ELR (cell line): Measurements from ENCODE around the gene ACAP2.

Experiments
- DNase-seq: peaks from one replicate; pipeline ENCODE4 v3.0.0-alpha.2; 2015; ENCODE audit warnings: low read depth

Gene ACAP2

DNA sequence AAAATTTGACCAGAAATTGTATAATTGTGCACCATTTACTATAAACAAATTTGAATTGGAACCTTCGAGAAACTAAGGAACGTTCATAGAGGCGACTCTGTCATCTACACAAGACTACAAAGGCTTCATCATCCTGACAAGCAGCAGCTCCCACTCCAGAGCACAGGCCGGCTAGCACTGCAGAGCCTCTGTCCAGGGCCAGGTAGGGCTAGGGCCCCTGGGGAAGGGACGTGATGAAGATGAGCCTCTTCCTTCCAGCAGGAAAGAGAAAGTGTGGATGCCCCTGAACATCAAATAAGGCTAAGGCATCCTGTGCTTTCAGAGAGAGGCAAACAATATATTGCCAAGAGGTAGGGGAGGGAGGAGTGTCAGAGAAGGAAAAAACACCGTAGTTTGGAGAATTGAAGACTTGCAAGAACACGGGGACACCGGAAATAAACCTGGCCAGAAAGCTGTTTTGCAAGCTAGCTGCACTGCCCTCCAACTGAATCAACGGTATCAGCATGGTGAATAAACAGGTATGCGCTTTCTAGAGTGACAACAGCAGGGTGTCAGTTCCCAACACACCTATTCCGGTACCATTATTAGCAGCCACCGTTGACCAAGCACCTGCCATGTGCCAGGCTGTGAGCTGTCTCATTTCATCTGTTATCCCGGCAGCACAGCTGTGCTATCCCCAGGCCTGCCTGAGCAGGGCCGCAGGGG lies 184.2 kb downstream of the ACAP2 start:
- no peak for DNase-seq

DNA sequence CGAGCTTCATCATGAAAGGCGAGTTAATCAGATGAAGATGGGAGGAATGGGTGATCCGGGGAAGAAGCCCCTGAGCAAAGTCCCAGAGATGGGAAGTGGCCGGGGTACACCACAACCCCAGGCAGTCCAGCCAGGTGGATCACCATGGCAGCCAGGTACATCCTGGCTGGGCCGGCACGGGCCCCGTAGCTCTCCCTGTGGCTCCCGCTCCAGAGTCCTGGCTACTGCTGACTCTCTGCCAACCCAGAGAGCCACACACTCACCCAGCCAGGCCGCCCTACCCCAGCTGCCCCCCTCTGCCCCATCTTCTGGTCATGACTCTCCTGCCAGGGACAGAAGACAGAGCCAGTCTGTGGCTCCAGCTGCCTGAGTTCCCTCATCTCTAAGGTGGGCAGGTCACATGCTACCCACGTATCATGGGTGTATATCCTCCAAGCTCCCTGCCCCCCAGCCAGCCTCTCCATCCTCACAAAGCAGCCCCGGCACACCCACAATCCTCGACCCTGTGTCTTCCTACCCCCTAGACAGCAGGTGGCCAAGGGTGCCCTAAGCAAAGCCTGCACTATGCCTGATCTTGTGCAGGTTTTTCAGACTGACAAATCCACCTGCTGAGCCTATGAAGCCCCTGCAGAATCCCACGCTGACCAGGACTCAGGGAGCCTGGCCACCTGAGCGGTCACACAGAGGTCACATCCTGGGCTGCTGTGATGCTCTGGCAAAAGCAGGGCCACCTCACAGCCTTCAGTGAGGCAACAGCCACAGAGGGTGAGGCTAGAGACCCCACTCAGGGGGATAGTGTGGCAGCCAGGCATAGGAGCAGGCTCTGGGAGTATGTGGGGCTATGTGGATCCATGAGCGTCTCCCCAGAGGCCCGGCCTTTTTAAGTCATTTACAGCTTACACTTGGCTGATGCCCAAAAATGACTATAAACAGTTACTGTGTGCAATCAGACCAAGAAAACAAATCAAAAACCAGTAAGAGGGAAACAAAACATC lies 185.1 kb downstream of the ACAP2 start:
- DNase-seq: no peak

DNA sequence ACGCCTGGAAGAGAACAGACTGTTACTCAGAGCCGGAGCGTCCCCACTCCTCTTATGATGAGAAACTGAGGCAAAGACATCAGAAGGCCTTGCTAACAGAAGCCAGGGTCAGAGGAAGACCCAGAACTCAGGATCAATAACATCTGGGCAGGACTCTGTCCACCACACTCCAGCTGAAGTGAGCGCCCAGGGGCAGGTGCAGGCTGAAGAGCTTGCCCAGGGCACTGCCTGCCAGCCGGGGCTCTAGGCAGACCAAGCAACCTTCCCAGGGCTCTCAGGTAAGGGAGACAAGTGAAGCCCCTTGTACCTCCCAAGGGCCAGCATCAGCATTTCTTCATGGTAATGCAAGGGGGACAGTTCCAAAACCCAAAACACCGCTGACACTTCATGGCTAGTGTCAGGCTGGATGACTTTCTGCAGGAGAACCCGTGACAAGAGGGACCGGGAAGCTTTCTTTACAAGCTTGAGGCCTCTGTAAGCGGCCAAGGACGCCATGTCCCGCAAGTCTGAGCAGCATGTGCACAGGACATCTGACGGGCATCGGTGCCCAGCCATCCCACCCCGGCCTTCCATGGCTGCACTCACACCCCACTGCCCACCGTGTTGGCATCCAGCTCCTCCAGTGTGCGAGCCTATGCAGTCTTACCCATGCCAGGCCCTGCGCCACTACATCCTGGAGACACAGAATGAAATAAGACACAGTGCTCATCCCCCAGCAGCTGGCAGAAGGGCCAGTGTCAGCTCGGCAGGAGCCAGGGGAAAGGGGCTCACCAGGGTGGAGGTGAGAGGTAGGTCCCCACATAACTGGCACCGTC lies 186.0 kb downstream of the ACAP2 start:
- no peak for DNase-seq

DNA sequence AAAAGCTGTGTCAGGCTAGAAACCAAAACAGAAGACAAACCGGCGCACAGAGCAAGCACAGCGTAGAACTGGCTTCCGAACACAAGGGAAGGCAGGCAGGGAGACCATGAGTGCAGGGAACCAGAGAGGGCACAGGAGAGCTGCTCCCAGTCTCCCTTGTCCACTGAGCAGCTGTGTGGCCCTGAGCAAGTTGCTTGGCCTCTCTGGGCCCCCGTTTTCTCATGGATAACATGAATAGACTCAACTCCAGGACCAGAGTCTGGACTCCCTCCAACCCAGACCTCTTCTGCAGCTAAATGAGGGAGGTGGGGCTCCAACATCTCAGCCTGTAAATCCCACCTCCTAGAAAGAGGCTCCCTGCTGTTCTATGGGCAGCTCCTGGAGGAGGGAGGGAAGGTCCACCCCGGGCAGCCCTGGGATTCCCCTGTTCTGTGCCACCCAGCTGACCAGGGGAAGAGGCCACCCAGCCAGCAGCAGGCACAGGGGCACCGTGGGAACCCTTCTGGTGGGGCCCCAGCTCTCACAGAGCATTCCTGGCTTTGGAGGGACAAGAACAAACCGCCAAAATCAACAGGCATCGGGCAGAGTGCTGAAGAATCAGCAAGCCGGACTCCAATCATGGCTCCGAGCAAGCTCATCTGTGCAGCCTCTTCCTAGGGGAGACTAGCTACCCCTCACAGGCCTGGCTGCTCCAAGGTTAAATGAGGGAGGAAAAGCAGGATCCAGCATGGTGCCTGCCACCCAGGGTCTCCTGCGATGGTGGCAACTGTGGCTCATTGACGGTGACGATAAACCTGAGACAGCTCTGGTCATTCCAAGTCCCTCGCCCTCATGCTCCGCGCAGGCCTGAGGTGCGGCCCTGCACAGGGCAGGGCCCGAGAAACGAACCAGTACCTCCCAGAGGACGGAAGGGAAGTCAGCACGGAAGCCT lies 187.0 kb downstream of the ACAP2 start:
- no peak for DNase-seq

DNA sequence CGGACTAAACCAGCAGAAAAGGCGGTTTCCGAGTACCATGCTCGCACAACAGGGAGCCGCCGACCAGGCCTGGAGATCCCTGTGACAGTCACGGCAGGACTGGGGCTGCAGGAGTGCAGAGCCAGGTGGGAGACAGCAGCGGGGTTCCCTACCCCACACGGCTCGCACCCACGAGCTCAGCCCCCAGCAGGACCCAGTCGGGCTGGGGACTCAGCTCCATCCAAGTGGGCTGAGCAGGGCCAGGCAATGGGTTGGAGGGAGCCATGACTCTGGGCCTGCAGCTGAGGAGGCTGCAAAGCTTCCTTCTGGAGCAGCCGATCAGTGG lies 187.7 kb downstream of the ACAP2 start:
- no peak for DNase-seq

DNA sequence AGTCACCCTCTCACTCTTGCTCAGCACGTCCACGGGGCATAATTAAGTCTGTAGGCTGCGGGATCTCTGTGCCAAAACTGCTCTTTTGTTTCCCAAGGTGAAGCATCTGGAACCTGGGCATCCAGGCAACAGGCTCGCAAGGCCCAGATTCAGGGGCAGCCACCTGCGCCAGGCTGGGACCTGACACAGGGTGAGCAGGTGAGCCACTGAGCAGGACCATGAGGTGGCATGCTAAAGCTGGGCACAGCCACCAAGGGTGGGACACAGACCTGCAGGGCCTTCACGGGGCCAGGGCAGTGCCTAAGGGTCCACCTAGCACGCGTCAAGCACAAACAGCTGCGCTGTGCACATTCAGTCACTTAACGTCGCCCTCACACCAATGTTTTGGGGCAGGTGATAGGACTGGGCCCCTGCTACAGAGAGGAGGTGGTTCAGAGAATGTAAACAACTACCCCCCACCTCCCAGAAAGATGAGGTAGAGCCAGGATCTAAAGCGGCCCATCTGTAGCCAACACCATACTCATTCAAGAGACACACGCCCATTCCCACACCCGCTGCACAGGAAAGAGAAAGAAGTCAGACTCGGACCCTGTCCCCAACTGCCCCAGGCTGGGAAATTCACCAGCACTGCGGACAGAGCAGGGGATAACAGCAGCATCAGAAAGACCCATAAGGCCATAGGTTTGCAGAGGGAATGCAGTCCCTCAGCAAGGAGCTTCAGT lies 188.2 kb downstream of the ACAP2 start:
- DNase-seq: no peak

DNA sequence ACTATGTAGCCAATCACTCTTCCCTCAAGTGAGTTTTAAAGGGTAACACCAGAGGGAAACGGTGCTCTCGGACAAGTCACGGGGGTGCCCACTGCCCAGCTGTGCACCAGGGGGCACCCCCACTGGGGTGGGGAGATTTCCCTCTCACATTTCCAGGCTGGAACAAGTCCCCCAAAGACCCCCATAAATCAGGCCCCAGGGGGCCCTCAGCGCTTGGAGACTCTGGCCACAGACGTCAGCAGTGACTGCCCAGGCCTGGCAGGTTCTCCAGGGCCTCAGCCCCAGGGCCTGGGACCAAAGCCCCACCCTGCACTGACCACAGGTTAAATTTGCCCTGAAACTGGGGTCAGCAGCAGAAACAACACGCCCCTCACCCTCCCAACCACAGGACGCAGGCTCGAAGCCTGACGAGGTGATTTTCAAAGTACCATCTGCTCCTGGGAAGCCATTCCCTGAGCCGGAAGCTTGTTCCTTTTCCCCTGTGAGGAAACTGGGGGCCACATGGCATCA lies 188.8 kb downstream of the ACAP2 start:
- no peak for DNase-seq

DNA sequence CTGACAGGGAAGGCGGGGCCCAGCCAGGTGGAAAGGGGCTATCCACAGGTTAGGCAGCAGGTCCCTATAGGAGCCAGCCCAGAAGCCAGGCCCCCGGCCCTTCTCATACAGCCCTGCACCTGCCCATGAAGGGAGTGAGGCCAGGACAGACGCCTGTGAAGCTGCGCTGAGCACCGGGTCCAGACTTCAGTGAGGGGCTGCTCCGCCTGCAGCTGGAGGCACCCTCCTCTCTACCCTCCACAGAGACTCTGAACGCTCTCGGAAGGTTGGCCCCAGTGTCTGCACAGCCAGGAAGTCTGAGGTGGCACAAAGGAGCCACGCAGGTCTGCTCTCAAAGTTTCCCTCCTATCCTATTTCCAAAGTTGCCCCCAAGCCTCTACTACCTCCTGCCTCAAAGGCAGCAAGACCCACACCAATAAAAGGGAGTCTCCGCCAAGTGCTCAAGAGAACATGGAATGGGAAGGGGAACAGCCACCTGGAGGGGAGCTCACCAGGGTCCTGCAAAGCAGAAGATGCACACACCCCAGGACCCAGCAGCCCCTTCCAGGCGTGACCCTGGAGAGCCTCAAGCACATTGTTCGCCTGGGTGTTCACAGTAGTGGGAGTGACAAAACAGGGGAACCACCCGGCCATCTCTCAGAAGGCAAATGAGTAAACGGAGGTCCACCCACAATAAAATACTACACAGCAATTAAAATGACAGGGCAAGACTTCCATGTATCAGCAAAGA lies 191.3 kb downstream of the ACAP2 start:
- DNase-seq: no peak

DNA sequence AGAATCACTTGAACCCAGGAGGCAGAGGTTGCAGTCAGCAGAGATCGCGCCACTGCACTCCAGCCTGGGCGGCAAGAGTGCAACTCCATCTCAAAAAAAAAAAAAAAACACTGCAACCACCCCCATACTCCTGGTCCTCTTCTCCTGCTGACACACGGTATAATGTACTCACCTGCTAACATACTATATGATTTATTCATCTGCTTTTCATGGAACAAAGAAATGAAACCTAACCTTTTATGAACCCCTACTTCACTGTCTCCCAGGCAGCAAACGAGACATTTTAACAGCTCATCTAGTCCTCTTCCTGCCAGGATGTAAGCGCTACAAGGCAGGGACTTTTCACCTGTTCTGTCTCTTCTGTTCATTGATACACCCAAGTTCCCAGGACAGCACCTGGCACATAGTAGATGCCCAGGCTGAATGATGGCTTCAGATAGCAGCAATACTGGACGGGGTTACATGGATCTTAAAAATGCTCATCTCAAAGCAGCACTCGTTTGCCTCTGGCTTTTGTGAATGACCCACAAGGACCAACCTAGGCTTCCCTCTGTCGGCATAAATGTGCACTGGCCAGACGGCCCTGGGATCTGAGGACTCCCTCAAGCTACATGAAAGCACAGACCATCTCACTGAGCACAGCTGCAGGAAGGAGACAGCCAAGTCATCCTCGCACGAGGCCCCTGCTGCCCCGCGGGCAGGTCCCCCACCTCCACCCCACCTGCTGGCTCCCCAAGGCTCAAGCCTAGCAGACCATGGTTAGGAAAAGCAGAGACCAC lies 192.2 kb downstream of the ACAP2 start:
- DNase-seq: no peak

DNA sequence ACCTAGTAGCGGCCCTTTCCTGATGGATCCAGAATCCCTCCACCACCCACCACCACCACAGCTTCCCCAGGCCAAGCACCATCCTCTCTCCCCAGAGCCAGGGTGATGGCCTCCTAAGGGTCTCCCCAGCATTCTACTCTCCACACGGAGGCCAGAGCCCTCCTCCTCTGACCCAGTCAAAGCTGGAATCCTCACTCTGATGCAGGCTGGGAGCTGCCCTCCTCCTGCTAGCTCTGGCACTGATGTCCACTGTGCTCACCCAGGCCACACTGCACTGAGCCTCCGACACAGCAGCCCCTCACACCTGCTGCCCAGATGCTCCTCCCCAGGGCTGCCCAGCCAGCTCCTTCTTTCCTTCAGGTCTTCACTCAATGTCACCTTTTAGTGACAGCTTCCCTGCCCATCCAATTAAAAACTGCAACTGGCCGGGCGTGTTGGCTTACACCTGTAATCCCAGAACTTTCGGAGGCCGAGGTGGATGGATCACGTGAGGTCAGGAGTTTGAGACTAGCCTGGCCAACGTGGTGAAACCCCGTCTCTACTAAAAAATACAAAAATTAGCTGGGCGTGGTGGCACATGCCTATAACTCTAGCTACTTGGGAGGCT lies 192.9 kb downstream of the ACAP2 start:
- DNase-seq: no peak

DNA sequence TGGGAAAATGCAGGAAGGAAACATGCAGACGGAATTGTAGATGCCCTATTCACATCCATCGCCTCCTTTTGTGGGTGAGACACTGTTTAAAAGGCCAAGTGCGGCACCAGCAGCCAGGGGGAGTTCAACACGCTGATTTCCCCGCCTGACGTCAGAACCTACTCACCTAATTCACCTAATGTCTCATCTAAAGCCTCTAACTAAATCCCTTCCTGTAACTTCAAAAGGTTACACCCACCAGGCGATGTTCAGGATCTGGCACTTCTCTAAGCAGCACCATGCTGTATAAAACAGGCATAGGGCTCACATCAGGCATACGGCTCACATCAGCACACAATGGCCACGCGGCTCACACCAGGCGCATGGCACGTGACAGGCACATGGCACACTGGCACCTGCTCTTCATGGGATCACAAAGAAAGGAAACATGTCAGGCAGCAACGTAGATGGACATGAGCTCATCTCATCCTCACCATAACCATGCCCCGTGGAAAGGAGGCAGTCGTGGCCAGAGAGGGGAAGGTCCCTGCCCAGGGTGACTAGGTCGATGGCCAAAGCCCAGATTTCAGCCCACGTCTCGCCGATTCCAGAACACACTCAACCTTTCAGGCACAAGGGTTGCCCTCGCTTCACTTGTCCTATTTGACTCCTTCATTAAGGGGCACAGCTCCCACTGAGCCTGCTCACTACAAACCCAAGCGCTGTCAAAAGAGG lies 193.6 kb downstream of the ACAP2 start:
- DNase-seq: no peak

DNA sequence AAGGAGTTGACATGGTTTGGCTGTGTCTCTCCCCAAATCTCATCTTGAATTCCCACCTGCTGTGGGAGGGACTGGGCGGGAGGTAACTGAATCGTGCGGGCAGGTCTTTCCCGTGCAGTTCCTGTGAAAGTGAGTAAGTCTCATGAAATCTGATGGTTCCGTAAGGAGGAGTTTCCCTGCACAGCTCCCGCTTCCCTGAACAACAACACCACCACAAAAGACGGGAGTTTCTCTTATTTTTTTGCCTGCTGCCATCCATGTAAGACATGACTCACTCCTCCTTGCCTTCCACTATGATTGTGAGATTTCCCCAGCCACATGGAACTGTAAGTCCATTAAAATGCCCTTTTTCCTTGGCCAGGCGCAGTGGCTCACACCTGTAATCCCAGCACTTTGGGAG lies 194.5 kb downstream of the ACAP2 start:
- DNase-seq: no peak

DNA sequence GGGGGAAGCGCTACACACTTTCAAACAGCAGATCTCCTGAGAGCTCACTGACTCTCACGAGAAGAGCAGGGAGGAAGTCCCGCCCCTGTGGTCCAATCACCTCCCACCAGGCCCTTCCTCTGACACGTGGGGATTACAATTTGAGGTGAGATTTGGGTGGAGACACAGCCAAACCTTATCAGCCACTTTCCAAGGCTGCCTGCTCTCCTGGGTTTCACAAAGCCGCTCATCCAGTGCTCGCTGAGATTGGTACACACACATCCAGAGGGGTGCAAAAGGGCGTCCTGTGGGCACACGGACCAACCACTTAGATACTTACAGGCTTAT lies 195.0 kb downstream of the ACAP2 start:
- no peak for DNase-seq

DNA sequence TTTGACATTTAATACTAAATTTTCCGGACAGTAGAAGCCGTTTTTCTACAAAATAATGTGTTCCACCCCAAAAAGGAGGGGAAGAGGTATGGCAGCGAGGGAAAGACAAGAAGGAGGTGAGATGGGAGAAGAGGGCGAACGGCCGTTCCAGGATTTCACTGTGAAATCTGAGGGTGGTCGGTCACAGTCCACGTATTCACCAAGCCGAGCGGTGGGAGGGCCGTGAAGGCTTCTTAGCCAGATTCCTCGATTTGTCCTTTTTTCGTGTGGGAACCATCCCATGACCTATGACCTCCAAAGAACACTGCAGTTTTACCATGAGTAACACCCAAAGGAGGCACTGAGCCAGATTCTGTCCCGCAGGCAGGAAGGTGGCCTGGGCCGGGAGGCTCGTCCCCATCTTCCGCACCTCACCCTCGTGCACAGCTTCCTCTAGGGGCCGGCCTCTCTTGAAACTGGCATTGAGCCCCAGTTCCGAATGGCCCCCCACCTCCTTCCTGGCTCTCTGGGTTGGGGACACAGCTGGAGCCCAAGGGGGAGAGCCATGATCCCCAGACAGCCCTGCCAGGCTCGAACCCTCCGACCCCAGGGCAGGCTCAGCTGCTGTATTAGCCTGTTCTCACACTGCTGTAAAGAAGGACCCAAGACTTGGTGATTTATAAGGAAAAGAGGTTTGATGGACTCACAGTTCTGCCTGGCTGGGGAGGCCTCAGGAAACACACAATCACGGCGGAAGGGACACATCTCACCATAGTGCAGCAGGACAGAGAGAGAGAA lies 195.5 kb downstream of the ACAP2 start:
- no peak for DNase-seq

DNA sequence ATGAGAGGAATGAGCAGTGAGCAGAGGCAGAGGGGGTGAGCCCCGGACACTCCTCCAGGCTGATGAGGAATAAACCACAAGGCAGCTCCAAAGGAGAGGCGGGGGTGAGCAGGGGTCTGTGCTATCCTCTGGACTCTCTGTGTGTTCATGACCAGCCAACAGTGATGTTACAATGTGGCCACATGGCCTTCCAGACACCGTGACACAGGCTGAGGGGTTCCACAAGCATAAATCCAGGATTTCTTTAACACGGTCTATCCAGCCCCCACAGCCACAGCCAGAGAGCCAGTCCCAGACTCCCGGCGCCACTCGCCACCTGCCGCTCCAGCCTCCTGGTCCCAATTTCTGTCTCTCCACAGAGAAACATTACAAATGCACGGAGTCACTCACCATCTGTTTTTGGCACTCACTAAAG lies 196.2 kb downstream of the ACAP2 start:
- no peak for DNase-seq

DNA sequence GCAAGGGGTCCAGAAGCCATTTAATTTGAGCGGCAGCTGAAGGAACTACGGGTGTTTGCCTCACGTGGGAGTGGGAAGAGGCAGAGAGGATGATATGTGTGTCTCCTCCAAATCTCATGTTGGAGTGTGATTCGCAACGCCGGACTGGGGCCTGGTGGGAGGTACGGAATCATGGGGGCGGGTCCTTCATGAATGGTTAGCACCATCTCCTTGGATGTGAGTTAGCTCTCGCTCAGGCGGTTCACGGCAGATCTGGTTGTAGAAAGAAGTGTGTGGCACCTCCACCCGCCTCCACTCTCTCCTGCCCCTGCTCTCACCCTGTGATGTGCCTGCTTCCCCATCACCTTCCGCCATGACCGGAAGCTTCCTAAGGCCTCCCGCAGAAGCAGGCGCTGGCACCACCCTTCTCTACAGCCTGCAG lies 197.3 kb downstream of the ACAP2 start:
- no peak for DNase-seq
